Measurements from ENCODE around the gene CCSER1.

GRCh38 chr4:91369116-91369515 lies 1241.9 kb downstream of the CCSER1 start:
- TF ChIP-seq CTCF (conservative IDR thresholded peaks at IDR 0.05; ENCODE audit: low read length) (no peak), EZH2phosphoT487 (IDR thresholded peaks at IDR 0.05; ENCODE audit: borderline replicate concordance) (no peak)

Data from Loucy (cell line).